H1 (cell line): ENCODE results near the gene FBXO21. TPM values are rescaled to one million over a fixed set of nuclear protein-coding genes. Genes with fewer than 3 reads are reported as not detected.

Source experiments
- CTCF ChIA-PET: fragments of 300-600 bp; sonication (Branson Sonifier 250); formaldehyde crosslinking; loops from one replicate; lab custom pipeline; 2021; ENCODE audit not compliant: partially characterized antibody; lab: Charles Lee
- POLR2A ChIA-PET: fragments of 300-600 bp; sonication (Branson Sonifier 250); formaldehyde crosslinking; loops from one replicate; lab custom pipeline; 2021; ENCODE audit warnings: inconsistent platforms; ENCODE audit not compliant: partially characterized antibody; lab: Charles Lee
- DNase-seq, 2 experiments: peaks; one replicate each; pipeline versions ENCODE4 v3.0.0 to v3.0.0-alpha.2; 2010 to 2022; ENCODE audit warnings: low spot score in 2 of 2, low read depth in 1 of 2, mixed read lengths in 1 of 2
- FAIRE-seq: peaks from 2 replicates; lab custom pipeline; 2011; peaks lifted over from hg19 to GRCh38; lab: Jason Lieb, UNC
- H2AFZ ChIP-seq: 2 replicates; pipeline ENCODE4 v1.8.1; 2012; ENCODE audit warnings: low read length, inconsistent platforms
- H2AK5ac ChIP-seq: 2 replicates; pipeline ENCODE4 v1.6.1; 2013; ENCODE audit warnings: low read depth, low read length
- H2BK120ac ChIP-seq: replicated peaks from 2 replicates; pipeline ENCODE3; 2013; ENCODE audit warnings: low read depth, low read length, inconsistent platforms
- H2BK12ac ChIP-seq: 2 replicates; pipeline ENCODE4 v1.6.1; 2013; ENCODE audit warnings: low read depth, low read length
- H2BK15ac ChIP-seq: 2 replicates; pipeline ENCODE4 v1.6.1; 2013; ENCODE audit warnings: low read length
- H2BK20ac ChIP-seq: 2 replicates; pipeline ENCODE4 v1.6.1; 2013; ENCODE audit warnings: low read length
- H2BK5ac ChIP-seq: 2 replicates; pipeline ENCODE4 v1.6.1; 2013; ENCODE audit warnings: low read depth, low read length
- H3K14ac ChIP-seq: 2 replicates; pipeline ENCODE4 v1.6.1; 2013; ENCODE audit warnings: inconsistent platforms; ENCODE audit not compliant: insufficient read length
- H3K18ac ChIP-seq: 2 replicates; pipeline ENCODE4 v1.6.1; 2013; ENCODE audit warnings: low read length; ENCODE audit errors: extremely low read depth
- H3K23ac ChIP-seq: 2 replicates; pipeline ENCODE4 v1.6.1; 2013; ENCODE audit warnings: inconsistent platforms; ENCODE audit not compliant: insufficient read length
- H3K23me2 ChIP-seq: 2 replicates; pipeline ENCODE4 v1.6.1; 2013; ENCODE audit warnings: low read depth, low read length
- H3K27ac ChIP-seq: 2 replicates; pipeline ENCODE4 v1.6.1; 2011; ENCODE audit warnings: low read depth, low read length, inconsistent platforms
- H3K27me3 ChIP-seq, 4 experiments: replicated peaks in 1 of 4; 1 replicate in 1 of 4; 2 replicates in 3 of 4; pipeline versions ENCODE4 v1.6.1 to v1.8.1; 2011 to 2013; ENCODE audit warnings: low read length in 3 of 4, mild to moderate bottlenecking in 3 of 4, inconsistent platforms in 2 of 4, mixed read lengths in 2 of 4, moderate library complexity in 1 of 4; ENCODE audit not compliant: control insufficient read depth in 3 of 4, insufficient read depth in 3 of 4; ENCODE audit errors: extremely low read depth in 1 of 4
- H3K36me3 ChIP-seq, 4 experiments: 2 replicates each; pipeline versions ENCODE4 v1.6.1 to v1.8.1; 2011 to 2013; ENCODE audit warnings: mild to moderate bottlenecking in 4 of 4, low read length in 3 of 4, moderate library complexity in 2 of 4, control low read depth in 1 of 4, inconsistent platforms in 1 of 4; ENCODE audit not compliant: insufficient read depth in 4 of 4, control insufficient read depth in 2 of 4
- H3K4ac ChIP-seq: replicated peaks from 2 replicates; pipeline ENCODE3; 2013; ENCODE audit warnings: low read length, low read depth, mixed read lengths, inconsistent platforms; ENCODE audit not compliant: insufficient read length
- H3K4me1 ChIP-seq, 4 experiments: replicated peaks in 1 of 4; 1 replicate in 1 of 4; 2 replicates in 3 of 4; pipeline versions ENCODE4 v1.6.1 to v1.8.1; 2011 to 2013; ENCODE audit warnings: low read length in 3 of 4, inconsistent platforms in 2 of 4, mixed read lengths in 1 of 4; ENCODE audit not compliant: insufficient read depth in 4 of 4, control insufficient read depth in 3 of 4
- H3K4me2 ChIP-seq, 2 experiments: 2 replicates each; pipeline versions ENCODE4 v1.6.1 to v1.8.1; 2011 to 2013; ENCODE audit warnings: low read depth in 2 of 2, low read length in 2 of 2, control low read depth in 1 of 2, inconsistent platforms in 1 of 2, mild to moderate bottlenecking in 1 of 2; ENCODE audit not compliant: insufficient read depth in 1 of 2
- H3K4me3 ChIP-seq, 4 experiments: fragments of 200-600, 300-600 bp in 1 of 4; sonication (generic), shearing (Covaris generic), sonication (Bioruptor Twin) in 1 of 4; 2 replicates each; pipeline versions ENCODE4 v1.5.1 to v1.8.1; 2011 to 2016; ENCODE audit warnings: low read length in 4 of 4, low read depth in 3 of 4, control low read depth in 2 of 4, inconsistent platforms in 2 of 4, mild to moderate bottlenecking in 2 of 4, mixed read lengths in 1 of 4, moderate library complexity in 1 of 4; ENCODE audit not compliant: insufficient read depth in 2 of 4; ENCODE audit errors: extremely low read depth in 1 of 4
- H3K56ac ChIP-seq: replicated peaks from 2 replicates; pipeline ENCODE3; 2013; ENCODE audit warnings: low read depth, mild to moderate bottlenecking, mixed read lengths, low read length, inconsistent platforms; ENCODE audit not compliant: insufficient read length
- H3K79me1 ChIP-seq: 2 replicates; pipeline ENCODE4 v1.6.1; 2013; ENCODE audit warnings: low read depth, low read length, control low read depth
- H3K79me2 ChIP-seq, 2 experiments: 2 replicates each; pipeline versions ENCODE4 v1.6.1 to v1.8.1; 2012 to 2013; ENCODE audit warnings: low read length in 2 of 2, mild to moderate bottlenecking in 2 of 2, inconsistent platforms in 1 of 2; ENCODE audit not compliant: insufficient read depth in 2 of 2, control insufficient read depth in 1 of 2
- H3K9ac ChIP-seq, 4 experiments: replicated peaks in 1 of 4; 1 replicate in 1 of 4; 2 replicates in 3 of 4; pipeline versions ENCODE4 v1.6.1 to v1.8.1; 2011 to 2013; ENCODE audit warnings: low read depth in 3 of 4, low read length in 3 of 4, control low read depth in 2 of 4, mild to moderate bottlenecking in 2 of 4, moderate library complexity in 2 of 4, inconsistent platforms in 1 of 4; ENCODE audit errors: extremely low read depth in 1 of 4
- H3K9me3 ChIP-seq, 2 experiments: 2 replicates each; pipeline versions ENCODE4 v1.6.1 to v1.8.1; 2012 to 2013; ENCODE audit warnings: mild to moderate bottlenecking in 2 of 2, moderate library complexity in 2 of 2, control low read depth in 1 of 2, inconsistent platforms in 1 of 2, low read depth in 1 of 2, low read length in 1 of 2, mixed read lengths in 1 of 2; ENCODE audit not compliant: insufficient read depth in 2 of 2
- H4K20me1 ChIP-seq, 2 experiments: replicated peaks in 1 of 2; 2 replicates each; pipeline versions ENCODE3 to v1.8.1; 2011 to 2013; ENCODE audit warnings: inconsistent platforms in 2 of 2, low read length in 2 of 2, mild to moderate bottlenecking in 1 of 2; ENCODE audit not compliant: insufficient read depth in 2 of 2, control insufficient read depth in 1 of 2
- H4K5ac ChIP-seq: 2 replicates; pipeline ENCODE4 v1.6.1; 2013; ENCODE audit warnings: low read length, low read depth, mixed read lengths, inconsistent platforms; ENCODE audit not compliant: insufficient read length
- H4K8ac ChIP-seq: 2 replicates; pipeline ENCODE4 v1.8.0; 2013; ENCODE audit warnings: mild to moderate bottlenecking, moderate library complexity, low read length, inconsistent platforms; ENCODE audit not compliant: insufficient read depth; ENCODE audit errors: extremely low read depth
- H4K91ac ChIP-seq: replicated peaks from 2 replicates; pipeline ENCODE3; 2013; ENCODE audit warnings: low read length, mixed read lengths, inconsistent platforms; ENCODE audit not compliant: insufficient read length
- BACH1 ChIP-seq: IDR thresholded peaks from 2 replicates; pipeline ENCODE4 v1.6.1; 2012; ENCODE audit warnings: low read length, improper control_type of control experiment
- BRCA1 ChIP-seq: IDR thresholded peaks from 2 replicates; pipeline ENCODE4 v1.6.1; 2012; ENCODE audit warnings: low read depth, low read length, improper control_type of control experiment
- CHD2 ChIP-seq: IDR thresholded peaks from 2 replicates; pipeline ENCODE4 v1.6.1; 2012; ENCODE audit warnings: low read length, improper control_type of control experiment
- EGR1 ChIP-seq: IDR thresholded peaks from 2 replicates; pipeline ENCODE4 v1.6.1; 2011; ENCODE audit warnings: low read depth, low read length, borderline replicate concordance
- MAFK ChIP-seq: IDR thresholded peaks from 2 replicates; pipeline ENCODE4 v1.6.1; 2012; ENCODE audit warnings: low read depth, mild to moderate bottlenecking, improper control_type of control experiment, low read length
- POLR2A ChIP-seq, 2 experiments: IDR thresholded peaks; 1 replicate in 1 of 2; 2 replicates in 1 of 2; pipeline ENCODE4 v1.6.1; 2011; ENCODE audit warnings: low read depth in 2 of 2, low read length in 2 of 2, mild to moderate bottlenecking in 2 of 2; ENCODE audit errors: control extremely low read depth in 1 of 2
- RBBP5 ChIP-seq: IDR thresholded peaks from 2 replicates; pipeline ENCODE4 v1.7.1; 2012; ENCODE audit warnings: low read depth, mild to moderate bottlenecking, inconsistent platforms, low read length, moderate library complexity, borderline replicate concordance
- SIRT6 ChIP-seq: IDR thresholded peaks from one replicate; pipeline ENCODE4 v1.7.1; 2012; ENCODE audit warnings: low read length, inconsistent platforms
- SP2 ChIP-seq: IDR thresholded peaks from 2 replicates; pipeline ENCODE4 v1.6.1; 2012; ENCODE audit warnings: mild to moderate bottlenecking, low read length, inconsistent platforms
- TAF7 ChIP-seq: optimal IDR thresholded peaks from 2 replicates; pipeline ENCODE3; 2011; ENCODE audit warnings: low read depth, mild to moderate bottlenecking, inconsistent platforms, low read length, moderate library complexity, borderline replicate concordance
- TBP ChIP-seq: IDR thresholded peaks from 2 replicates; pipeline ENCODE4 v1.6.1; 2011; ENCODE audit warnings: low read depth, low read length, improper control_type of control experiment
- YY1 ChIP-seq: IDR thresholded peaks from 2 replicates; pipeline ENCODE4 v1.6.1; 2011; ENCODE audit warnings: low read depth, mild to moderate bottlenecking, low read length
- whole genome bisulfite sequencing, 2 experiments: shearing (Covaris generic) in 1 of 2; methylation state at CpG; one replicate each; pipeline versions ENCODE4 v1.1.6 to v1.1.7; 2013 to 2015; ENCODE audit warnings: low lambda C conversion rate in 2 of 2, mixed read lengths in 2 of 2, inconsistent platforms in 1 of 2, low coverage in 1 of 2, missing lambda C conversion rate in 1 of 2; ENCODE audit not compliant: insufficient replicate concordance in 2 of 2, insufficient coverage in 1 of 2, insufficient read length in 1 of 2; ENCODE audit errors: extremely low coverage in 1 of 2, missing lambda C conversion rate in 1 of 2; 5-methylcytosine and 5-hydroxymethylcytosine counted together
- polyA plus RNA-seq, 7 experiments: library from polyadenylated mRNA; depleted of rRNA in 3 of 7; stranded (reverse) in 5 of 7; unstranded in 2 of 7; fragments of >200 nt in 5 of 7; fragments of 200-250 nt in 2 of 7; gene quantifications; 1 replicate in 5 of 7; 2 replicates in 1 of 7; 4 replicates in 1 of 7; pipeline versions ENCODE4 v1.2.1 to v1.2.3, GENCODE V29; 2011 to 2013; ENCODE audit warnings: missing spikeins in 2 of 7, mixed read lengths in 2 of 7
- total RNA-seq: library from RNA; stranded (reverse); fragmentation: NEBNext Ultra II Directional; extraction: Animal tissue kit (Norgen Biotek cat#: 25700); gene quantifications from 2 replicates; pipeline ENCODE4 v1.2.1, GENCODE V29; 2021
- TF ChIP-seq, protein P1 (sequence below): IDR thresholded peaks from 2 replicates; pipeline ENCODE4 v1.6.1; 2012; ENCODE audit warnings: inconsistent platforms

FBXO21 gene
- total and polyA plus RNA-seq, 2 of the 8 experiments (the other 6 are each of a cell fraction or from before 2014, with no cell fraction given): 57.0 to 80.6 TPM

DNA sequence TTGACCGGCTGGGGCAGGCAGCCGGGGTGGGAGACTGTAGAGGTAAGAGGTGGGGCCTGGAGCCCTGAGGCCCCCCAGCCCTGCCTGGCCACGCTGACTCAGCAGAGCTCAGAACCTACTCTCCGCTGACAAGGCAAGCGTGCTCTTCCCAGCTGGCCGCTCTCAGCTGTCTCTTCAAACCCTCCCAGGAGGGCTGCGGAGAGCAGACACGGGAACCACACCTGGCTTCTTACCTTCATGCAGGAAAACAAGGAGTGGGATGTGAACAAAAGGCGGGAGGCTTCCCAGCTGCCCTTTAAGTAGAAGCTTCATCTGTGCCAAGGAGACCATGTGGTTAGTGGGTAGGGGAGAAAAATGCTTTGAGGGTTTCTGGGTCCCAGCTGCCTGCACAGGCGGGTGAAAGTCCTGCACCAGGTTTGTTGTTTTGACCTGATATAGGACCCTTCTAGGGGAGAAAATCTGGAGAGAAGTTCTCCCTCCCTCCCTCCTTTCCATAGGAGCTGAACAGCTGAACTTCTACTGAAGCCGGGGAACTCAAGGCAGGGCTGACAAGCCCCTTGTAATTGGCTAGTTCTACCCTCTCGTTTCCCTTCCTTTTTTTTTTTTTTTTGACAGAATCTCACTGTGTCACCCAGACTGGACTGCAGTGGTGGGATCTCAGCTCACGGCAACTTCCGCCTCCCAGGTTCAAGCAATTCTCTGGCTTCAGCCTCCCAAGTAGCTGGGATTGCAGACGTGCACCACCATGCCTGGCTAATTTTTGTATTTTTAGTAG is 78.3 kb downstream of the FBXO21 start:
- no peak overlapping the region for H4K5ac ChIP-seq
- H3K56ac ChIP-seq: no peak overlapping the region
- H3K9ac ChIP-seq: no peak overlapping the region
- no peaks in the 10 kb centered on the region for H4K20me1 ChIP-seq
- H2AK5ac ChIP-seq: no peak overlapping the region
- H3K14ac ChIP-seq: no peak overlapping the region
- H3K4ac ChIP-seq: no peak overlapping the region
- H3K79me1 ChIP-seq: no peaks in the 10 kb centered on the region
- peak overlapping the region; percentile 36 to 46; a peak in 2 of 4 replicates for H3K4me2 ChIP-seq
- no peak overlapping the region for H2BK15ac ChIP-seq
- no peak for DNase-seq
- H2AFZ ChIP-seq: peak overlapping the region; percentile 37; the same call in 1 of the 2 replicates
- H4K8ac ChIP-seq: no peak overlapping the region
- no peaks in the 10 kb centered on the region for H3K36me3 ChIP-seq
- H3K27ac ChIP-seq: no peak overlapping the region
- peaks cover 0 to 3% (median 0%) of the 10 kb centered on the region in 4 experiments; a peak in 1 of 7 replicates for H3K27me3 ChIP-seq
- no peaks in the 10 kb centered on the region for H3K79me2 ChIP-seq
- peak overlapping the region; percentile 27; the same call in 1 of the 2 replicates for H3K18ac ChIP-seq
- H2BK5ac ChIP-seq: 0 out of 2 replicates have a peak overlapping the region, but pooled peaks have one; percentile 13
- no peak overlapping the region for H4K91ac ChIP-seq
- H3K4me1 ChIP-seq: peaks cover 0 to 9% (median 7%) of the 10 kb centered on the region in 4 experiments; a peak in 6 of 7 replicates
- H3K9me3 ChIP-seq: no peaks in the 10 kb centered on the region
- H2BK20ac ChIP-seq: no peak overlapping the region
- 56% methylated on average over 13 of the region's 15 CpGs; no CpG with 5 or more reads in 1 of the 2 experiments for WGBS, 2 experiments
- H3K23me2 ChIP-seq: no peaks in the 10 kb centered on the region
- H2BK120ac ChIP-seq: no peak overlapping the region
- no peak overlapping the region for H3K4me3 ChIP-seq
- peak overlapping the region; percentile 84; the same call in 1 of the 2 replicates for H2BK12ac ChIP-seq
- POLR2A ChIA-PET: interaction anchor here (1.3 to 2.2 kb wide), 6 partner anchors 10 to 238 kb away, joined by 3 to 8 read pairs (median 4); partner anchors contain the start of gene TESC
- CTCF ChIA-PET: interaction anchor here (0.6 to 5.8 kb wide), 11 partner anchors 9 to 1000 kb away, joined by 3 to 43 read pairs (median 4); partner anchors contain the start of gene TESC
- no peak for FAIRE-seq
- no peak overlapping the region for H3K23ac ChIP-seq
- no peak for TF ChIP-seq BRCA1
- no peak for TF ChIP-seq EGR1
- no peak for TF ChIP-seq POLR2A (IDR thresholded peaks at IDR 0.05; ENCODE audit: control extremely low read depth in 1 of 2, low read depth in 2 of 2, low read length in 2 of 2)
- TF ChIP-seq, protein P1, sequence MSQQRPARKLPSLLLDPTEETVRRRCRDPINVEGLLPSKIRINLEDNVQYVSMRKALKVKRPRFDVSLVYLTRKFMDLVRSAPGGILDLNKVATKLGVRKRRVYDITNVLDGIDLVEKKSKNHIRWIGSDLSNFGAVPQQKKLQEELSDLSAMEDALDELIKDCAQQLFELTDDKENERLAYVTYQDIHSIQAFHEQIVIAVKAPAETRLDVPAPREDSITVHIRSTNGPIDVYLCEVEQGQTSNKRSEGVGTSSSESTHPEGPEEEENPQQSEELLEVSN: peak; percentile 83
- peak; percentile 95 for TF ChIP-seq MAFK
- no peak for TF ChIP-seq SP2
- TF ChIP-seq CHD2: no peak
- no peak for TF ChIP-seq YY1
- TF ChIP-seq BACH1: peak; percentile 98
- 0 out of 2 replicates have a peak, but pooled peaks have one; percentile 5 for TF ChIP-seq TBP
- TF ChIP-seq SIRT6: no peak
- TF ChIP-seq TAF7: no peak
- TF ChIP-seq RBBP5: no peak
